Suprapubic skin (tissue), 4 donors: ENCODE data around the gene STYXL2.

Experiments used
- EP300 ChIP-seq: sonication (generic); formaldehyde crosslinking; IDR thresholded peaks from one replicate; pipeline ENCODE4 v1.6.1; 2017; ENCODE audit warnings: antibody characterized with exemption
- POLR2AphosphoS5 ChIP-seq, 3 donors: sonication (generic); formaldehyde crosslinking; IDR thresholded peaks; one replicate each; pipeline ENCODE4 v1.6.1; 2017; ENCODE audit warnings: antibody characterized with exemption in 3 of 3
- TF ChIP-seq, protein P1 (sequence below), 2 donors: fragments of 200-600 bp in 1 of 2; fragments of 450-650 bp in 1 of 2; sonication (generic) in 1 of 2; IDR thresholded peaks; one replicate each; pipeline ENCODE4 v1.5.1; 2016 to 2019; ENCODE audit warnings: antibody characterized with exemption in 2 of 2, mild to moderate bottlenecking in 1 of 2, moderate library complexity in 1 of 2

DNA sequence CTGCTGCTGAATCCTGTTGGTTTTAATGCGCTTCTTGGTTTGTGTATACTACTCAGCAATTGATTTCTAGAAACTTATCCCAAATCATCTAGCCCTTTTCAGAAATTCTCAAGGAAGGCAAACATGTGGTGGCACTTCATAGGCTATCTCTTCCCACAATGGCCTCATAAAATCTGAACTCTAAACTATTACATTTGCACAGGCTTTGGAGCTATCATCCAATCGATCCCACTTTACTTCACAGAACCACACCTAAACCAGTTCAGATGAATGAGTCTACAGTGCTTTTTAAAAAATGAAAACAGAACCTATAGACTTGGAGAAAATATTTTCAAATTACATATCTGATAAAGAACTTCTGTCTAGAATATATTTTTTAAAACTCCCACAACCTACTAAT is 6.9 kb downstream of the STYXL2 start:
- TF ChIP-seq POLR2AphosphoS5 (IDR thresholded peaks at IDR 0.05) (no peak), EP300 (no peak)
- TF ChIP-seq, protein P1, sequence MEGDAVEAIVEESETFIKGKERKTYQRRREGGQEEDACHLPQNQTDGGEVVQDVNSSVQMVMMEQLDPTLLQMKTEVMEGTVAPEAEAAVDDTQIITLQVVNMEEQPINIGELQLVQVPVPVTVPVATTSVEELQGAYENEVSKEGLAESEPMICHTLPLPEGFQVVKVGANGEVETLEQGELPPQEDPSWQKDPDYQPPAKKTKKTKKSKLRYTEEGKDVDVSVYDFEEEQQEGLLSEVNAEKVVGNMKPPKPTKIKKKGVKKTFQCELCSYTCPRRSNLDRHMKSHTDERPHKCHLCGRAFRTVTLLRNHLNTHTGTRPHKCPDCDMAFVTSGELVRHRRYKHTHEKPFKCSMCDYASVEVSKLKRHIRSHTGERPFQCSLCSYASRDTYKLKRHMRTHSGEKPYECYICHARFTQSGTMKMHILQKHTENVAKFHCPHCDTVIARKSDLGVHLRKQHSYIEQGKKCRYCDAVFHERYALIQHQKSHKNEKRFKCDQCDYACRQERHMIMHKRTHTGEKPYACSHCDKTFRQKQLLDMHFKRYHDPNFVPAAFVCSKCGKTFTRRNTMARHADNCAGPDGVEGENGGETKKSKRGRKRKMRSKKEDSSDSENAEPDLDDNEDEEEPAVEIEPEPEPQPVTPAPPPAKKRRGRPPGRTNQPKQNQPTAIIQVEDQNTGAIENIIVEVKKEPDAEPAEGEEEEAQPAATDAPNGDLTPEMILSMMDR (IDR thresholded peaks at IDR 0.05), result no peak
